ENCODE measurements around the gene WNT3A.
"Not testable (repeated sequence)": the region's sequence is repeated elsewhere in the genome, so short reads cannot be mapped to it uniquely, and the experiment has no call there.

WNT3A gene

GRCh38 chr1:228006786-228007048, at the start of gene WNT3A:
Gene WNT3A (plus strand): TSS chr1:228006998. CDS start chr1:228007129, 131 bp downstream.
- DNase-seq (ENCODE audit: low read depth), result no peak

- no peak for DNase-seq (ENCODE audit: low read depth)
These were observed 48.0 kb upstream of the WNT3A start for GRCh38 chr1:227958617-227959324.

GRCh38 chr1:227959325-227959860, 47.4 kb upstream of the WNT3A start:
- no peak for DNase-seq (ENCODE audit: low read depth)

- no peak for DNase-seq (ENCODE audit: low read depth)
These were observed 44.9 kb upstream of the WNT3A start for GRCh38 chr1:227961651-227962466.

GRCh38 chr1:227966733-227967132, 40.1 kb upstream of the WNT3A start:
- not testable (repeated sequence) for DNase-seq (ENCODE audit: low read depth)

GRCh38 chr1:227967815-227968214, 39.0 kb upstream of the WNT3A start:
- DNase-seq (ENCODE audit: low read depth), result not testable (repeated sequence)

- DNase-seq (ENCODE audit: low read depth), result not testable (repeated sequence)
These were observed 36.5 kb upstream of the WNT3A start for GRCh38 chr1:227970076-227970995.

GRCh38 chr1:227971216-227971615, 35.6 kb upstream of the WNT3A start:
- not testable (repeated sequence) for DNase-seq (ENCODE audit: low read depth)

GRCh38 chr1:227971643-227972282, 35.0 kb upstream of the WNT3A start:
- DNase-seq (ENCODE audit: low read depth), result not testable (repeated sequence)

- not testable (repeated sequence) for DNase-seq (ENCODE audit: low read depth)
These were observed 34.5 kb upstream of the WNT3A start for GRCh38 chr1:227972283-227972679.

GRCh38 chr1:227972843-227973374, 33.9 kb upstream of the WNT3A start:
- DNase-seq (ENCODE audit: low read depth), result not testable (repeated sequence)

GRCh38 chr1:227973724-227974288, 33.0 kb upstream of the WNT3A start:
- not testable (repeated sequence) for DNase-seq (ENCODE audit: low read depth)

- not testable (repeated sequence) for DNase-seq (ENCODE audit: low read depth)
These were observed 31.1 kb upstream of the WNT3A start for GRCh38 chr1:227975583-227976283.

GRCh38 chr1:227987181-227987580, 19.6 kb upstream of the WNT3A start:
- DNase-seq (ENCODE audit: low read depth), result no peak

- DNase-seq (ENCODE audit: low read depth), result no peak
These were observed 12.0 kb upstream of the WNT3A start for GRCh38 chr1:227994632-227995300.

GRCh38 chr1:227996187-227996950, 10.4 kb upstream of the WNT3A start:
- DNase-seq (ENCODE audit: low read depth), result no peak

- DNase-seq (ENCODE audit: low read depth), result no peak
These were observed 8.3 kb upstream of the WNT3A start for GRCh38 chr1:227998374-227999055.
